OCI-LY3 (cell line): ENCODE data around the gene DLK1.

Source experiments
- EZH2phosphoT487 ChIP-seq: fragments of 200-600 bp; shearing (Covaris generic); IDR thresholded peaks from 2 replicates; pipeline ENCODE4 v1.6.1; 2018; ENCODE audit warnings: antibody characterized with exemption, mixed run types, low read depth
- TF ChIP-seq, protein P1 (sequence below): fragments of 200-600, 300-600 bp; sonication (generic); IDR thresholded peaks from 2 replicates; pipeline ENCODE4 v1.5.1; 2014; ENCODE audit warnings: antibody characterized with exemption, low read length, low read depth

DNA sequence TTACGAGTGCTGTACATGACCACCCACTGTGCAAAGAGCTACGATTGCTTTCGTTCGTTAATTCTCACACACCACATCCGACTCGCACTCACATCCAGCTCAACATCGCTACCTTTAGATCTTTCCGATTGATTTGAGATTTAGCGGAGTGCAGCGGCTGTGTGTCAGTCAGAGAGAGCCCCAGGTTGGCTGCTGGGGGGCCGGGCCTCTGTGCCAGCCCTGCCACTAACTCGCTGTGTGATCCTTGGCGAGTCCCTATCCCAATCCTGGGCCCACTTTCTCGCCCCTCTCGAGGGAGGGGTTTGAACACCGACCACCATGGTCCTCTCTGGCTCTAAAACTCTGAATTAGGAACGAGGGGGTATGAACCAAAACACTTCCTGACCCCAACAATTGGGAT lies 8.6 kb downstream of the DLK1 start:
- TF ChIP-seq, protein P1, sequence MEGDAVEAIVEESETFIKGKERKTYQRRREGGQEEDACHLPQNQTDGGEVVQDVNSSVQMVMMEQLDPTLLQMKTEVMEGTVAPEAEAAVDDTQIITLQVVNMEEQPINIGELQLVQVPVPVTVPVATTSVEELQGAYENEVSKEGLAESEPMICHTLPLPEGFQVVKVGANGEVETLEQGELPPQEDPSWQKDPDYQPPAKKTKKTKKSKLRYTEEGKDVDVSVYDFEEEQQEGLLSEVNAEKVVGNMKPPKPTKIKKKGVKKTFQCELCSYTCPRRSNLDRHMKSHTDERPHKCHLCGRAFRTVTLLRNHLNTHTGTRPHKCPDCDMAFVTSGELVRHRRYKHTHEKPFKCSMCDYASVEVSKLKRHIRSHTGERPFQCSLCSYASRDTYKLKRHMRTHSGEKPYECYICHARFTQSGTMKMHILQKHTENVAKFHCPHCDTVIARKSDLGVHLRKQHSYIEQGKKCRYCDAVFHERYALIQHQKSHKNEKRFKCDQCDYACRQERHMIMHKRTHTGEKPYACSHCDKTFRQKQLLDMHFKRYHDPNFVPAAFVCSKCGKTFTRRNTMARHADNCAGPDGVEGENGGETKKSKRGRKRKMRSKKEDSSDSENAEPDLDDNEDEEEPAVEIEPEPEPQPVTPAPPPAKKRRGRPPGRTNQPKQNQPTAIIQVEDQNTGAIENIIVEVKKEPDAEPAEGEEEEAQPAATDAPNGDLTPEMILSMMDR, result no peak
- TF ChIP-seq EZH2phosphoT487, result no peak
